Endothelial cell of umbilical vein (primary cell): Measurements from ENCODE around the gene UGT1A9. TPM values are rescaled to one million over a fixed set of nuclear protein-coding genes. Genes with fewer than 3 reads are reported as not detected.

ENCODE experiments used
- BruUV-seq: library from RNA; stranded (reverse); fragments of 400-500 nt; replicated peaks from 2 replicates; lab custom pipeline; 2021; lab: Mats Ljungman, UMichigan
- CTCF ChIA-PET: fragments of 300-600, 350-600 bp; sonication (Branson Sonifier 250); formaldehyde crosslinking; loops from one replicate; lab custom pipeline; 2021; ENCODE audit warnings: antibody characterized with exemption, inconsistent platforms; lab: Charles Lee
- POLR2A ChIA-PET: fragments of 300-600, 350-600 bp; sonication (Branson Sonifier 250); formaldehyde crosslinking; loops from one replicate; lab custom pipeline; 2021; ENCODE audit warnings: antibody characterized with exemption, inconsistent platforms; lab: Charles Lee
- DNase-seq: peaks from one replicate; pipeline ENCODE4 v3.0.0-alpha.2; 2011; ENCODE audit warnings: low read depth, low spot score
- FAIRE-seq: peaks from 2 replicates; lab custom pipeline; 2011; peaks lifted over from hg19 to GRCh38; lab: Jason Lieb, UNC
- H2AFZ ChIP-seq: 2 replicates; pipeline ENCODE4 v1.6.0; 2012; ENCODE audit warnings: low read depth, low read length, control low read depth, inconsistent platforms
- H3K27ac ChIP-seq: 2 replicates; pipeline ENCODE4 v1.5.1; 2011; ENCODE audit warnings: low read depth, mild to moderate bottlenecking, control low read depth, low read length, moderate library complexity; ENCODE audit not compliant: insufficient read depth
- H3K27me3 ChIP-seq, 2 experiments: 2 replicates each; pipeline versions ENCODE4 v1.6.0 to v1.6.1; 2011; ENCODE audit warnings: low read length in 2 of 2, mixed read lengths in 1 of 2; ENCODE audit not compliant: control insufficient read depth in 2 of 2, insufficient read depth in 2 of 2
- H3K36me3 ChIP-seq, 2 experiments: 2 replicates in 1 of 2; 3 replicates in 1 of 2; pipeline ENCODE4 v1.5.1; 2011; ENCODE audit warnings: low read length in 2 of 2, mild to moderate bottlenecking in 1 of 2, moderate library complexity in 1 of 2; ENCODE audit not compliant: control insufficient read depth in 2 of 2, insufficient read depth in 2 of 2; ENCODE audit errors: extremely low read depth in 1 of 2
- H3K4me1 ChIP-seq: 3 replicates; pipeline ENCODE4 v1.5.1; 2011; ENCODE audit warnings: mild to moderate bottlenecking, low read length; ENCODE audit not compliant: control insufficient read depth, insufficient read depth; ENCODE audit errors: extremely low read depth
- H3K4me2 ChIP-seq: 2 replicates; pipeline ENCODE4 v1.6.1; 2011; ENCODE audit warnings: low read length, control low read depth, mixed read lengths; ENCODE audit not compliant: insufficient read depth
- H3K4me3 ChIP-seq, 3 experiments: fragments of 200-600 bp in 1 of 3; sonication (generic), shearing (Covaris generic) in 1 of 3; replicated peaks in 1 of 3; 2 replicates each; pipeline ENCODE4 v1.5.1; 2011 to 2016; ENCODE audit warnings: control low read depth in 3 of 3, low read length in 3 of 3, mild to moderate bottlenecking in 2 of 3, inconsistent platforms in 1 of 3, low read depth in 1 of 3, moderate library complexity in 1 of 3; ENCODE audit not compliant: insufficient read depth in 1 of 3
- H3K79me2 ChIP-seq: 2 replicates; pipeline ENCODE4 v1.6.0; 2012; ENCODE audit warnings: low read length, inconsistent platforms; ENCODE audit not compliant: control insufficient read depth, insufficient read depth
- H3K9ac ChIP-seq: replicated peaks from 2 replicates; pipeline ENCODE3; 2011; ENCODE audit warnings: low read length, control low read depth; ENCODE audit not compliant: insufficient read depth; ENCODE audit errors: extremely low read depth
- H3K9me1 ChIP-seq: replicated peaks from 3 replicates; pipeline ENCODE4 v1.6.0; 2011; ENCODE audit warnings: mild to moderate bottlenecking, low read length; ENCODE audit not compliant: control insufficient read depth, insufficient read depth; ENCODE audit errors: extremely low read depth
- H3K9me3 ChIP-seq: replicated peaks from 2 replicates; pipeline ENCODE4 v1.5.1; 2012; ENCODE audit warnings: low read length, inconsistent platforms; ENCODE audit not compliant: control insufficient read depth, insufficient read depth
- H4K20me1 ChIP-seq: replicated peaks from 2 replicates; pipeline ENCODE3; 2011; ENCODE audit warnings: mild to moderate bottlenecking, low read length; ENCODE audit not compliant: control insufficient read depth, insufficient read depth; ENCODE audit errors: extremely low read depth
- EZH2 ChIP-seq: IDR thresholded peaks from 2 replicates; pipeline ENCODE4 v1.6.1; 2012; ENCODE audit warnings: borderline replicate concordance, low read depth, mild to moderate bottlenecking, moderate library complexity, low read length, inconsistent platforms; ENCODE audit not compliant: severe bottlenecking
- FOS ChIP-seq: IDR thresholded peaks from 2 replicates; pipeline ENCODE4 v1.6.1; 2011; ENCODE audit warnings: mild to moderate bottlenecking, low read length, moderate library complexity, borderline replicate concordance; ENCODE audit not compliant: insufficient read depth
- GATA2 ChIP-seq: IDR thresholded peaks from 2 replicates; pipeline ENCODE4 v1.7.0; 2011; ENCODE audit warnings: low read depth, mild to moderate bottlenecking, moderate library complexity, mixed read lengths, low read length; ENCODE audit not compliant: insufficient read length, insufficient read depth
- JUN ChIP-seq: IDR thresholded peaks from 2 replicates; pipeline ENCODE4 v1.6.1; 2011; ENCODE audit warnings: borderline replicate concordance, low read depth; ENCODE audit not compliant: insufficient read length, insufficient read depth
- MYC ChIP-seq: IDR thresholded peaks from one replicate; pipeline ENCODE4 v1.6.1; 2011; ENCODE audit warnings: mild to moderate bottlenecking, low read depth, low read length
- POLR2A ChIP-seq: IDR thresholded peaks from 2 replicates; pipeline ENCODE4 v1.6.1; 2012; ENCODE audit warnings: low read depth, mild to moderate bottlenecking, control low read depth, low read length
- POLR2AphosphoS5 ChIP-seq: IDR thresholded peaks from 2 replicates; pipeline ENCODE4 v1.6.1; 2012; ENCODE audit warnings: low read depth, mild to moderate bottlenecking, control low read depth, low read length, moderate library complexity; ENCODE audit not compliant: insufficient read depth
- dilution Hi-C: fragments of 300-500 bp; cut with MboI; formaldehyde crosslinking; loops from one replicate; pipeline ENCODE4 v1.15.0; 2019; ENCODE audit warnings: low sequenced_read_pairs; ENCODE audit not compliant: extremely low pct_ligation_motif_present
- intact Hi-C: fragments of 100-400 bp; cut with micrococcal nuclease; formaldehyde crosslinking; loops from one replicate; pipeline ENCODE4 v1.10.0; 2022
- polyA plus RNA-seq, 4 experiments: library from polyadenylated mRNA; depleted of rRNA in 3 of 4; stranded (reverse) in 3 of 4; unstranded in 1 of 4; fragments of >200 nt; gene quantifications; 2 replicates each; pipeline versions ENCODE4 v1.2.1 to v1.2.3, GENCODE V29; 2011 to 2012; ENCODE audit warnings: missing spikeins in 1 of 4
- total RNA-seq: library from RNA; stranded (reverse); gene quantifications from 2 replicates; pipeline ENCODE4 v1.2.3, GENCODE V29; 2021
- TF ChIP-seq, protein P1 (sequence below): IDR thresholded peaks from 2 replicates; pipeline ENCODE4 v1.6.1; 2011; ENCODE audit not compliant: insufficient read depth, insufficient read length
- TF ChIP-seq, protein P2 (sequence below), 2 donors: IDR thresholded peaks; 1 replicate in 1 of 2; 2 replicates in 1 of 2; pipeline ENCODE4 v1.5.1; 2011; ENCODE audit warnings: low read length in 2 of 2, mild to moderate bottlenecking in 2 of 2, moderate library complexity in 2 of 2, control low read depth in 1 of 2, inconsistent platforms in 1 of 2, low read depth in 1 of 2; ENCODE audit not compliant: insufficient read depth in 1 of 2; ENCODE audit errors: extremely low read depth in 1 of 2

Gene UGT1A9
- total and polyA plus RNA-seq, 2 donors (not counting 3 experiments of a cell fraction or from before 2014, with no cell fraction given) = not detected

DNA sequence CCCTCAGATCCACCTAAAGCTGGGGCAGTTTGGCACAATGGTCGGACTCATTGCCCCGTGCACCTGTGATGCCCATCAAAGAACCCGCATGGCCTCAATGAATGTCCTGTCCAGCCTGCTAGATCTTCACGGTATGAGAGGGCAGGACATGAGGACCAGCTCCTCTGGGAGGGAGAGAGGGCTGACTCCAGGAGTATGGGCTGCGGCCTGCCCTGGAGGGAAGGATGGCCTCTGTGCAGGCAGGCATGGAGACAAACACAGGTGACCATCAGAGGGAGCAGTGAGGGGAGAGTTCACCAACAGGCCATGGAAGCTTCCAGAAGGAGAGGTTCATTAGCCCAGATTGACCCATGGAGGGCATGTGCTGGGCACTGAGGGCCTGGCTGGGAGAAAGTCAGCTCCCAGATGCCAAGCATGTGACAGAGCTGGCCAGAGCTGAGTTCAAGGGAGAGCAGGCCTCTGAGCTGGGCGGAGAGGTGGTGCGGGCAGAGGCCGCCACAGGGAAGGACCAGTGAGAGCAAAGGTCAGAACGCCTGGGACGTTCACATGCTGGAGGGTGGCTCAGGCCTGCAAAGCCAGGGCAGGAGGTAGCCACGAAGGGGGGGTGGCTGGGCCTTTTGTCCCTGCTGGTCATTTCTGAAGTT is 146.4 kb downstream of the UGT1A9 start:
- H3K9ac ChIP-seq = no peak overlapping the region
- DNase-seq = no peak
- no peak overlapping the region for H3K27ac ChIP-seq
- H3K36me3 ChIP-seq = no peaks in the 10 kb centered on the region
- TF ChIP-seq POLR2A = no peak
- no peak for TF ChIP-seq EZH2
- no peak for TF ChIP-seq MYC
- no peak for TF ChIP-seq POLR2AphosphoS5
- no peak for TF ChIP-seq JUN
- no peak overlapping the region for H2AFZ ChIP-seq
- no peaks in the 10 kb centered on the region for H3K9me1 ChIP-seq
- no peaks in the 10 kb centered on the region for H3K9me3 ChIP-seq
- no peaks in the 10 kb centered on the region for H4K20me1 ChIP-seq
- no peak overlapping the region for H3K4me3 ChIP-seq
- FAIRE-seq = no peak
- H3K27me3 ChIP-seq = no peaks in the 10 kb centered on the region
- no peaks in the 10 kb centered on the region for H3K4me1 ChIP-seq
- H3K79me2 ChIP-seq = no peaks in the 10 kb centered on the region
- dilution Hi-C loops (no loop called here), intact Hi-C loops (no loop called here)
- no peak overlapping the region for H3K4me2 ChIP-seq
- ChIA-PET POLR2A (no interaction called here), CTCF (no interaction called here)
- no TSS peak for BruUV-seq

DNA sequence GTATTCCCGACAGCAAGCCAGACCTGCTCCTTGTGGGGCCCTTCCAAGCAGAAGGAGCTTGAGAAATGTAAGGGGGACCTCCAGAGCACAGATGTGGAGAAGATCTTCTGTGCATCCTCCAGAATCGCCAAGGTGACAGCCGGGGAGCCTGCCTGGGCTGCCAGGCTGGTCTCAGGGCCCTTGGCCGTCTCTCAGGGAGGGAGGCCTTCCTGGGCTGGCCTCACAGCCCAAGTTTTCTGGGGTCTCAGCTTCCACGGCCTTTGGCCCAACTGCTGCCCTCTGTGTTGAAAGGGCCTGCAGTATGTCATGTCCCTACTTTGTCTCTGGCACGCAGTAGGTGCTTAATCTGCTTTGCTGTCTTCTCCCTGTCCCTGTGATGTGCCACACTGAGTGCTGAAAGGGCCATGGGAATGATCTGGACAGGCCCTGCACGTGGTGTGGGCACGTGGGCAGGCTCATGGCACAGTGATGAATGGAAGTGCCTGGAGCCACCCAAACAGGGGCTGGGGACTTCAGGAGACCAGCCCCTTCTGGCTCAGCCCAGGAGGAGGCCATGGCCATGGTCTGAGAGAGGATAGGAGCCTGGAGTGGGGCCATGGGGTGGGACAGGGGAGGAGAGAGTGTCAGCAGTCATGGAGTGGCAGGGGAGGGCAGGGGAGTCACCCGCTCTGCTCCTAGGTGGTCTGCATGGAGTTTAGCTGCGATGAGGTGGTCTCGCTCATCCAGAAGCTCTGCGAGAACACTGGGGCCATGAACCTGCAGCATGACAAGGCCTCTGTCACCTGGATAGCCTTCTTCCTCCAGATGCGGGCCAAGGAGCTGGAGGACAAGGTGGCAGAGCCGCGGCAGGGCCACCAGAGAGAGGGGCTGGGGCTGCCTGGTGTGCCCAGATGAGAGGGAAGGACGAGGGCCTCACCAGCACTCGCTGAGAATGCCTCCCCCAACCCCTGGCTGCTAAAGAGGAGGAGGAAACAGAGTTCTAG is 147.2 kb downstream of the UGT1A9 start:
- no TSS peak for BruUV-seq
- H2AFZ ChIP-seq = no peak overlapping the region
- intact Hi-C loops (no loop called here), dilution Hi-C loops (no loop called here)
- no peaks in the 10 kb centered on the region for H3K27me3 ChIP-seq
- no peak overlapping the region for H3K4me3 ChIP-seq
- no peaks in the 10 kb centered on the region for H3K4me1 ChIP-seq
- FAIRE-seq (no peak), DNase-seq (no peak)
- no peaks in the 10 kb centered on the region for H3K36me3 ChIP-seq
- H3K4me2 ChIP-seq = no peak overlapping the region
- no peaks in the 10 kb centered on the region for H3K79me2 ChIP-seq
- no peaks in the 10 kb centered on the region for H3K9me3 ChIP-seq
- TF ChIP-seq MYC (no peak), POLR2A (no peak), GATA2 (no peak), FOS (no peak), JUN (no peak), EZH2 (no peak), POLR2AphosphoS5 (no peak)
- TF ChIP-seq, protein P1, sequence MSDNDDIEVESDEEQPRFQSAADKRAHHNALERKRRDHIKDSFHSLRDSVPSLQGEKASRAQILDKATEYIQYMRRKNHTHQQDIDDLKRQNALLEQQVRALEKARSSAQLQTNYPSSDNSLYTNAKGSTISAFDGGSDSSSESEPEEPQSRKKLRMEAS = no peak
- TF ChIP-seq, protein P2, sequence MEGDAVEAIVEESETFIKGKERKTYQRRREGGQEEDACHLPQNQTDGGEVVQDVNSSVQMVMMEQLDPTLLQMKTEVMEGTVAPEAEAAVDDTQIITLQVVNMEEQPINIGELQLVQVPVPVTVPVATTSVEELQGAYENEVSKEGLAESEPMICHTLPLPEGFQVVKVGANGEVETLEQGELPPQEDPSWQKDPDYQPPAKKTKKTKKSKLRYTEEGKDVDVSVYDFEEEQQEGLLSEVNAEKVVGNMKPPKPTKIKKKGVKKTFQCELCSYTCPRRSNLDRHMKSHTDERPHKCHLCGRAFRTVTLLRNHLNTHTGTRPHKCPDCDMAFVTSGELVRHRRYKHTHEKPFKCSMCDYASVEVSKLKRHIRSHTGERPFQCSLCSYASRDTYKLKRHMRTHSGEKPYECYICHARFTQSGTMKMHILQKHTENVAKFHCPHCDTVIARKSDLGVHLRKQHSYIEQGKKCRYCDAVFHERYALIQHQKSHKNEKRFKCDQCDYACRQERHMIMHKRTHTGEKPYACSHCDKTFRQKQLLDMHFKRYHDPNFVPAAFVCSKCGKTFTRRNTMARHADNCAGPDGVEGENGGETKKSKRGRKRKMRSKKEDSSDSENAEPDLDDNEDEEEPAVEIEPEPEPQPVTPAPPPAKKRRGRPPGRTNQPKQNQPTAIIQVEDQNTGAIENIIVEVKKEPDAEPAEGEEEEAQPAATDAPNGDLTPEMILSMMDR (IDR thresholded peaks at IDR 0.05; ENCODE audit: extremely low read depth in 1 of 2, insufficient read depth in 1 of 2, low read depth in 1 of 2, low read length in 2 of 2) = no peak
- H3K9me1 ChIP-seq = no peaks in the 10 kb centered on the region
- no peaks in the 10 kb centered on the region for H4K20me1 ChIP-seq
- ChIA-PET CTCF (no interaction called here), POLR2A (no interaction called here)
- no peak overlapping the region for H3K27ac ChIP-seq
- H3K9ac ChIP-seq = no peak overlapping the region
